GM10248 (cell line): Measurements from ENCODE around the gene STKLD1.

ENCODE experiments used
- CTCF ChIA-PET: fragments of 300-600 bp; sonication (Branson Sonifier 250); formaldehyde crosslinking; extraction: SDS; loops from one replicate; lab custom pipeline; 2021; ENCODE audit warnings: antibody characterized with exemption; lab: Yijun Ruan, JAX
- POLR2A ChIA-PET: fragments of 350-650 bp; sonication (Branson Sonifier 250); formaldehyde crosslinking; extraction: SDS; loops from one replicate; lab custom pipeline; 2020; ENCODE audit warnings: antibody characterized with exemption; lab: Yijun Ruan, JAX
- DNase-seq: peaks from one replicate; pipeline ENCODE4 v3.0.0; 2012; ENCODE audit errors: extremely low spot score
- TF ChIP-seq, protein P1 (sequence below): IDR thresholded peaks from 2 replicates; pipeline ENCODE4 v1.5.1; 2012; ENCODE audit warnings: mild to moderate bottlenecking, low read depth; ENCODE audit errors: extremely low read depth, missing control alignments, control extremely low read depth

The STKLD1 gene

DNA sequence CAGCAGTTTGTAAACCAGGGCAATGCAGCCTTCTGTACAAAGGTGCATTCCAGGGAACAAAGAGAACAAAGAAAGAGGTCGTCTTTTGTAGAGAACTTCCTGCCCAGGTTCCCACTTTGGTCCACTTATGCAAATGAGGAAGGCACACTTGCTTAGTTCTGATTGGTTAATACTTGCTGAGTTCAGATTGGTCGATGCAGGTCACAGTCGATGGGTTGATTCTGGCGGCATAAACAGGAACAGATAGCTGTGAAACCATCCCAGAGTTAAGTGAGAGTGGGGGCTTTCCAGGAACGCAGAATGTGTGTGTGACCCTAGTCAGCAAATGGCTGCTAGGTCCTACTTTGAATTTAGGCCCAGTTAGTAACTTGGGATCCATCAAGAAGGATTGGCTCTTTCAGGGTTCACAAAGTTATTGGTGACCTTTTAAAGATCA, 44.2 kb downstream of the STKLD1 start:
- ChIA-PET CTCF (interaction anchor here (1.0 to 1.8 kb wide), 2 partner anchors 10 to 66 kb away, joined by 3 to 5 read pairs; no protein-coding TSS in a partner anchor), POLR2A (no interaction called here)
- TF ChIP-seq, protein P1, sequence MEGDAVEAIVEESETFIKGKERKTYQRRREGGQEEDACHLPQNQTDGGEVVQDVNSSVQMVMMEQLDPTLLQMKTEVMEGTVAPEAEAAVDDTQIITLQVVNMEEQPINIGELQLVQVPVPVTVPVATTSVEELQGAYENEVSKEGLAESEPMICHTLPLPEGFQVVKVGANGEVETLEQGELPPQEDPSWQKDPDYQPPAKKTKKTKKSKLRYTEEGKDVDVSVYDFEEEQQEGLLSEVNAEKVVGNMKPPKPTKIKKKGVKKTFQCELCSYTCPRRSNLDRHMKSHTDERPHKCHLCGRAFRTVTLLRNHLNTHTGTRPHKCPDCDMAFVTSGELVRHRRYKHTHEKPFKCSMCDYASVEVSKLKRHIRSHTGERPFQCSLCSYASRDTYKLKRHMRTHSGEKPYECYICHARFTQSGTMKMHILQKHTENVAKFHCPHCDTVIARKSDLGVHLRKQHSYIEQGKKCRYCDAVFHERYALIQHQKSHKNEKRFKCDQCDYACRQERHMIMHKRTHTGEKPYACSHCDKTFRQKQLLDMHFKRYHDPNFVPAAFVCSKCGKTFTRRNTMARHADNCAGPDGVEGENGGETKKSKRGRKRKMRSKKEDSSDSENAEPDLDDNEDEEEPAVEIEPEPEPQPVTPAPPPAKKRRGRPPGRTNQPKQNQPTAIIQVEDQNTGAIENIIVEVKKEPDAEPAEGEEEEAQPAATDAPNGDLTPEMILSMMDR: no peak
- peak; percentile 84 for DNase-seq

DNA sequence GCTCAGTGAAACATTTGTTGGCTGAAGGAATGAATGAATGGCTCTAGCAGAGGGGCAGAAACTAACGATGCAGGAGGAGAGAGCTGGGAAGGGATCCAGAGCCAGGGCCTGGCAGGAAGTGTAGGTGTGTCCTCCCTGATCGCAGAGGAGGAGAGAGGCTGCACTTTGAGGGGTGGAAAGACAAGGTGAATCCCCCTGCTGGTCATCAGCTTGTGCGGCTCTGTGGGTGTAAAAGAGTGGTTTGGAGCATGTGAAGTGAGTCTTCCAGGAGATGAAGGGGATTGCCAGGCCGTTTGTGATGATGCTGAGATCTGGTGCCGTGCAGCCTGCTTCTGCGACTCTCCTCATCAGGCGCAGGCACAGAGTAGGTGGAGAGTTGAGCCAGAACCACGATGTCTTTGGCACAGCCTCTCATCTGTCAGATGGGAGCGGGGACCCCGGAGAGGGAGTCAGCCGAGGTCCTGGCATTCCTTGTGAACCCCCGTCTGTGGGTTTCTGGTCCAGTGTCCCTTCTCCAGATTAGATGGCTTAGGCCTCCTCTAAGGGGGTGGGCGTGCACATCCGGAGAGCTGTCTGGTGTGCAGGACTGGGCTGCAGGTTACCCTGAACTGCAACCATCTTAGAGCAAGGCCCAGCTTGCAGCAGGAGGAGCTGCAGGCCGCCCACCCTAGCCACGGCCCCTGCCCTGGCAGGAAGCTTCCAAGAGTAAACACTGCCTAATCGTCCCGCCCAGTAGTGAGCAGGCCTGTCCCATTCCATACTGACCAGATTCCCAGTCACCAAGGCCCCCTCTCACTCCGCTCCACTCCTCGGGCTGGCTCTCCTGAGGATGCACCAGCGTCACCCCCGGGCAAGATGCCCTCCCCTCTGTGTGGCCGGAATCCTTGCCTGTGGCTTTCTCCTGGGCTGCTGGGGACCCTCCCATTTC, 45.7 kb downstream of the STKLD1 start, which contains the start of gene ADAMTS13:
TSS of gene ADAMTS13 (plus strand) at position 753 of the 928 bp plus-strand sequence. CDS start at position 830, 77 bp downstream.
- TF ChIP-seq, protein P1: peak; percentile 15
- ChIA-PET POLR2A (no interaction called here), CTCF (interaction anchor here (0.8 to 1.8 kb wide), 5 partner anchors 15 to 65 kb away, joined by 3 to 5 read pairs (median 3); partner anchors contain the start of gene SLC2A6)
- peak; percentile 74 for DNase-seq

DNA sequence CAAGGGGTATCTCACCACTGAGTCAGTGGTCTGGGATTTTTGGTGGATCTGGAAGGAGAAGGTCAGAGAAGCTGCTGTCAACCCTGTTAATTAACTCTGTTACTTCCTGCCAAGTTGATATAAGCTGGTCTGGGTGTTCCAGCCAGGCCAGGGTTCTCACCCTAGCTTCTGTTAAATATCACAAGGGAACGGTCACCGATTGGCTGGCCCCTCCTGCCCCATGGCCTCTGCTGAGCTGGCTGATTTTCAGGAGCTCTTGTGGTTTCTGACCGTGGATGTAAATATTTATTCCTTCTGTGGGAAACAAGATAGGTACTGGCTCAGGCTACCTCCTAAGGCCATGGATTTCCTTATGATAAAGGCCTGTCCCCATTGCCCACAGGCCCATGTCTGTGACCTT, 47.0 kb downstream of the STKLD1 start:
- no peak for DNase-seq
- ChIA-PET POLR2A (no interaction called here), CTCF (interaction anchor here (0.8 to 1.5 kb wide), 3 partner anchors 11 to 401 kb away, joined by 3 to 4 read pairs (median 3); no protein-coding TSS in a partner anchor)
- TF ChIP-seq, protein P1: no peak

DNA sequence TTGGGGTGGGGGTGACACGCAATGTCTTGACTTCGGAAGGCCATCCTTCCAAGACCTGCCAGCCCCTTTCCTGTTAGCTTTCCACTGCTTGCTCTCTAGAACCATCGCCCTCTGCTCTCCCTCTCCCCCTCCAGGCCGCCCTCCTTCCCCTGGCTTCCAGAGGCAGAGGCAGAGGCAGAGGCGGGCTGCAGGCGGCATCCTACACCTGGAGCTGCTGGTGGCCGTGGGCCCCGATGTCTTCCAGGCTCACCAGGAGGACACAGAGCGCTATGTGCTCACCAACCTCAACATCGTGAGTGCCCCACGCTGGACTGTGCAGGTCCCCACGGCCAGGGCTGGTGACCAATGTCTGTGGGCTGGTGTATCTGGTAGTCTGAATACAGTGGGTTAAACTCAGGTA, 48.0 kb downstream of the STKLD1 start:
- TF ChIP-seq, protein P1: no peak
- POLR2A ChIA-PET: no interaction called here
- CTCF ChIA-PET: no interaction called here
- DNase-seq: no peak

DNA sequence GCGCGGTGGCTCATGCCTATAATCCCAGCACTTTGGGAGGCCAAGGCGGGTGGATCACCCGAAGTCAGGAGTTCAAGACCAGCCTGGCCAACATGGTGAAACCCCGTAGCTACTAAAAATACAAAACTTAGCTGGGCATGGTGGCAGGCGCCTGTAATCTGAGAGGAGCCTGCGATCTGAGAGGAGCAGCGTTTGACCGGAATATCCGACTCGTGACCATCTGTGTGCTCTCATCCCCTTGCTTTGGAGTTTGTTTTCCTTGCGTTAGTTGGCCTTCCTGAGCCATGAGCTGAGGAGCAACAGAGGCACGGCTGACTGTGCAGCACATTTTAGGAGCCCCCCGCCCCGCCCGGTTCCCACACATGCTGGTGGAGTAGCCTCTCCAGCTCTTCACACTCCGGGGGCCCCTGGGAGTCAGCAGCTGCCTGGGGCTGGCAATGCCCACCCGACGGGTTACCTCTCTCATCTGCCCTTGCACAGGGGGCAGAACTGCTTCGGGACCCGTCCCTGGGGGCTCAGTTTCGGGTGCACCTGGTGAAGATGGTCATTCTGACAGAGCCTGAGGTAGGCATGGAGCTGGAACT, 49.0 kb downstream of the STKLD1 start:
- POLR2A ChIA-PET: no interaction called here
- no peak for DNase-seq
- TF ChIP-seq, protein P1: no peak
- CTCF ChIA-PET: interaction anchor here (1.0 kb wide), 1 partner anchor 34 kb away, joined by 3 read pairs; no protein-coding TSS in a partner anchor

DNA sequence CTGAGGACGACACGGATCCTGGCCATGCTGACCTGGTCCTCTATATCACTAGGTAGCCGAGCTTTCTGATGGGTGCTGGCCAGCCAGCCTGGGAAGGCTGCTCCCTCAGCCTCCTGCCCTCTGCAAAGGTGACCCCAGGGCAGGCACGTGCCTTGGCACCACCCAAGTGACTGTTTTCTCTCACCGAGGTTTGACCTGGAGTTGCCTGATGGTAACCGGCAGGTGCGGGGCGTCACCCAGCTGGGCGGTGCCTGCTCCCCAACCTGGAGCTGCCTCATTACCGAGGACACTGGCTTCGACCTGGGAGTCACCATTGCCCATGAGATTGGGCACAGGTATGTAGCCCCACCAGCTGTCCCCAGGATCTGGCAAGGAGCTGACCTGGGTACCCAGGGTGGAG, 49.8 kb downstream of the STKLD1 start:
- DNase-seq: no peak
- ChIA-PET POLR2A (no interaction called here), CTCF (no interaction called here)
- TF ChIP-seq, protein P1: no peak
